Lower leg skin (tissue), 3 donors: ENCODE measurements around the gene CAMK2D.

Experiments used
- CTCF ChIP-seq, 3 donors: fragments of 450-650 bp; IDR thresholded peaks; one replicate each; pipeline ENCODE4 v1.5.1; 2016; ENCODE audit warnings: antibody characterized with exemption in 3 of 3, mild to moderate bottlenecking in 3 of 3, moderate library complexity in 2 of 3
- POLR2A ChIP-seq, 2 donors: fragments of 450-650 bp; IDR thresholded peaks; one replicate each; pipeline ENCODE4 v1.6.1; 2016 to 2017; ENCODE audit warnings: antibody characterized with exemption in 2 of 2, mild to moderate bottlenecking in 1 of 2, moderate library complexity in 1 of 2

GRCh38 chr4:113625902-113626301 is 135.6 kb downstream of the CAMK2D start:
- no peak for TF ChIP-seq CTCF (IDR thresholded peaks at IDR 0.05)
- TF ChIP-seq POLR2A (IDR thresholded peaks at IDR 0.05): no peak
